Activated T-cell treated with anti-CD3 and anti-CD28 coated beads for 48 hours (primary cell): ENCODE results near the gene UBE2N.
"Not testable (repeated sequence)": the region's sequence is repeated elsewhere in the genome, so short reads cannot be mapped to it uniquely, and the experiment has no call there.

Experiments
- DNase-seq: peaks from one replicate; pipeline ENCODE4 v3.0.0-alpha.2; 2020; ENCODE audit warnings: low read depth

The UBE2N gene

DNA sequence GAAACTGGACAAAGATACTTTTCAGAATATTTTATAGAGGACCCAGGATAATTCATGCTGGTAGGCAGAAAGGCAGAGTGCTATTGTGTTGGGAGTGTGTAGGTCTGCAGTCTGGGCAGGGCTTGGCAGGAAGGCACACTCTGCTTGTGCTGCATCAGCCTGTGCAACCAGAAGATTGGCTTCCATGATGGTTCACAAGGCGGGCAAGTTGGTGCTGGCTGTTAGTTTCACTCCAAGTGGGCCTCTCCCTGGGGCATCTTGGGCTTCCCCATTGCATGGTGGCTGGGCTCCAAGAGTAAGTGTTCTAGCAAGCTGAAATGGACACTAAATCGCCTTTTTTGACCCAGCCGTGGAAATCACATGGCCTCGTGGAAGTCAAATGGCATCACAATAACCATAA, 1.8 kb upstream of the UBE2N start:
- DNase-seq = no peak

DNA sequence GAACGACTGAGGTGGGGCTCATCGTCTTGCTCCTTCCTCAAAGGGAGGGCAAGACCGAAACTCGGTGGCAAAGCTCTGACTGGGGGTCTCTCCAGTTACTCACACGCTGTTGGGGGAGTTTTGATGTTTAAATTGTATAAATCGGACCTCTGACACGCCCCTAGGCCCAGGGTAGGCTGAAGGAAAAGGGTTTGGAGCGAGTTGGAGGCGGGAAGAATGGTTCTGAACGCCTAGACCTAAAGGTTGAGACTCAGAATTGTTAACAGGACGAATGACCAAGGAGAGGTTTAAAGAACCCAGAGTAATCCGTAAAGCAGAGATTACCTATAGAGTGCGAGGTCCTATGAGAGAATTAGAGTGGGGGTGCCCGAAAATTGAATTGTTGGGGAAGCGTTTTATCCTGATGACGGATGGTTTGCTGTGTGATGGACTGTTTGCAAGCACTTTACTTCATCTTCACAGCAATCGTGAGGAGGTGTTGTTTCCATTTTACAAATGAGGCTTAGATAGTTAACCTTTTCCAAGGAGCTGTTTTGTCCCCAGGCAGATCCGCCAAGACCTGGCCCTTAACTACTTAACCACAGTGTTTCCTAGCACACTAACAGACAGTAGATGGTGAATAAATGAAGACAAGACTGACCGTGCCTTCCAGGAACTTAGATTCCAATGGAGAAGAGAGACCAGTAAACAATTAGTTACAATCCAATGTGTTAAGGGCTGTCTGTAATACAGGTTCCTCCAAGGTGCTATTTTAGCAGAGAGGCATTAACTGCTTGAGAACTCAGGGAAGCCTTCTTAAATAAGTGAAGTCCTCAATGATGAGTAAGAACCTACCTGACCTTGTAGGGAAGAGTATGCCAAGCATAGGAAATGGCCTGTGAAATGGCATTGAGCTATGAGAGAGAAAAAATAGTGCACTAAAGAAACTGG, 929 bp upstream of the UBE2N start:
- no peak for DNase-seq

DNA sequence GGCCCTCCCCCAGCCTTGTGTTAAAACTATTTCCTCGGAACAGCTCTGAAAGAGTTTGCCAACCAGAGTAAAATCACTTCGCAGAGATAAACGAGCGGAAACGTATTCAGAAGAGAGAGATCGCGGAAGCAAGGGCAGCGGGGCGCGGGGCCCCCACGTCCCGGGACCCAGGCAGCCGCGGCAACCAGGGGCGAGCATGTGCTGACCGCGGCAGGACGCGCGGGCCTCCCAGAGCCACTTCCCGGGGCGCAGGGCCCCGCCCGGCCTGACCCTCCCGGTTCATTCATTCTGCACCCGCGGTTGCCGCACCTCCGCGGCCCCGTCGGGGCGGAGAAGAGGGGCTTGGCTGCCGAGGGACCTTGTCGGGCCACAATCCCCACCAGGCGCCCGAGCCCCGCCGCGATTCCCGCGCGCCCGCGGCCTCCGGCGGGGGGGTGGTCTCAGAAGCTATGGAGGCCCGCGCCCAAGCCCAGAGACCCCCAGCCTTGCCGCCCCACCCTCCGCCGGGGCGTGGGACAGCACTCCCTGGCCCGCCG, 598 bp downstream of the UBE2N start:
- DNase-seq = peak; percentile 33

DNA sequence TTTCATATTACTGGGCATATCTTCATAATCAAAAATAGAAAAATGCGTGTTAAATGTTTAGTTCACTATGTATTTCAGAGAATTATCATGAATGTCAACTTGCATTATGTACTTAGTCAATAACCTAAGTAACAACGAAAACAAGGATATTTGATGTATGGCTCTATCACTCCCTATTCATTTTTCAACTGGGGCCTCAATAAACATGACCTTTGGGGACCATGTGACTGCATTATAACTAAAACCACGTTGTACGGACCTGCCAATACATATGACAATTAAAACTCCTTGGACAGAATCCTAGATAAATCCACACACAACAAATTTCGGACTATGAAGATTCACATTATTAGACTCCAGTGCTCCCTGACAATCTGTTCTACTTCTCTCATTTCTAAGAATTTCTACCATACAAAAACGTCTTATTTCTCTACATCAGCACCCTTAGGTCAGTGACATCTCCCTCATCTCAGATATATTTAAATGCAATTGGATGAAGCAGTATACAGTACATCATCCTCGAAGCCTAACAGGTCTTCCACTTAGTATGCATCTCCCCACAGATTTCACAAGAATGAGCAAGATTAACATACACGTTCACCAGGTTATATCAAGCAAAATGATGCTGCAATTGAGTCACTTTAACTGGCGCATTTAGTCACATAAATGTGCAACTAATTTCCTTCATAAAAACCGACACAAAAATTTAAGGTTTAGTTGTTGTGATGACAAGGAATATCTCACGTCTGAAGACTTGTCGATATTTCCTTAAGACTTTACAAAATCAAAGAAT, 1.5 kb downstream of the UBE2N start:
- no peak for DNase-seq

DNA sequence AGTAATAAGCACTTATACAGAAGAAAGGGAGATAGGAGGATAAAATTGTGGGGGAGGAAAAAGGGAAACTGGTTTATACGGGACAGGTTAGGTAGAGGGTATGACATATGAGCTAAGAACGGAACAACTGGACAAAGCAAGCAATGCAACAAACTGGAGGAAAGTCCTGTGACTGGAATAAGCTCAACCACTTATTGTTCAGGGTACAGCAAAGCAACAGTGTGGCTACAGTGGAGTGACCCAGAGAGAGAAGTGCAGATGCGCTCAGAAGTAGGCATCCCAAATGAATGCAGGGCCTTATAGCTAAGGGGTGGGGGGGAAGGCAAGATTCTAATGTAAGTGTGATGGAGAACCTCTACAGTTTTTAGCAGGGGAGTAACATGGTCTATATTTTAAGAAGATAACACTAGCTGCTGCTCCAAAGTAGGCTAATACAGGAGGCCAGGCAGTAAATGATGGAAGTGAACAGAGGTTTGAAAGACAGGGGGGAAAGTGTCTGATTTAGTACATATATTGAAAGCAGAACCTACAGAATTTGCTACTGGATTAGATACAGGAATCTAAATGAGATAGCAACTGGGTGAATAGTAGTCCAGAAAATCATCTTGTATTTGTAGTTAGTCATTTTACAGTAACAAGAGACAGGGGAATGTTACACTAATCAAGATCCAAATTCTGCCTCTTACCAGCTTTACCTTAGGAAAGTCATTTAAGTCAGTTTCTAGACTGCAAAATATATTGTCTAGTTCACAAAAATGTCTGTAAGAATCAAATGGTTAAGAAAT, 3.3 kb downstream of the UBE2N start:
- DNase-seq = no peak

DNA sequence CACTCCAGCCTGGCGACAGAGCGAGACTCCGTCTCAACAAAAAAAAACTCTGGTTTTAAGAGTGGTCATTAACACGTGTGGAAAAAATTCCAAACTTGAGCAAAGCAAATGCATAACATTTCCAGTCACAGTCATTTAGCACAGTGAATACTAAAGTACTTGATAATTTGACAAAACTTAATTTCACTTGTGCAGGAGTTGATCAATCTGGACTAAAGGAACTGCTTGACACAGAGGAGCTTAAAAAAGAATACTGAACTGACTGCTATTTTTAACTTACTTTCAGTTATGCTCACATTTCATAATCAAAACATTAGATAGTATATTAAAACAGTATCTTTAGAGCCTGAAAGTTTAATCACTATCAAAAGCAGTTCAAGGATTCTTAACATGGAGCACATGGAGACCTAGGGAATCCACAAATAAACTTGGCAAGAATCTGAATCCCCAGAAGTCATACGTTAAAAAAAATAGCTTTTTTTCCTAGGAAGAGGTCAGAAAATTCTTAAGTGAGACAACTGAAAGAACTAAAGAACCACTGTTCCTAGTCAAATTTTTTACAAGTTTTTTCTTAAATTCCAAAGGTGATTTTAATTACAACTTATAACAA, 7.4 kb downstream of the UBE2N start:
- DNase-seq = no peak

DNA sequence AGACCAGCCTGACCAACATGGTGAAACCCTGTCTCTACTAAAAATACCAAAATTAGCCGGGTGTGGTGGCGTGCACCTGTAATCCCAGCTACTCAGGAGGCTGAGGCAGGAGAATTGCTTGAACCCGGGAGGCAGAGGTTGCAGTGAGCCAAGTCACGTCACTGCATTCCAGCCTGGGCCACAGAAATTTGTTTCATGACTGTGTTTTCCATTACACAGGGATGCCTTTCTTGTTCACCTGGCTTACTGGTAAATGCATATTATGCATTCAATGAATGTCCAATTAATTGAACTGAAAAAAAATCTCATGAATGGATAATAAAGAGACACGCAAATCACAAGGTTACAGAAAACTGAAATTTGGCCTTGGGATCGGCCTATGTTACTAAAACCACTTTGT, 9.7 kb downstream of the UBE2N start:
- not testable (repeated sequence) for DNase-seq

DNA sequence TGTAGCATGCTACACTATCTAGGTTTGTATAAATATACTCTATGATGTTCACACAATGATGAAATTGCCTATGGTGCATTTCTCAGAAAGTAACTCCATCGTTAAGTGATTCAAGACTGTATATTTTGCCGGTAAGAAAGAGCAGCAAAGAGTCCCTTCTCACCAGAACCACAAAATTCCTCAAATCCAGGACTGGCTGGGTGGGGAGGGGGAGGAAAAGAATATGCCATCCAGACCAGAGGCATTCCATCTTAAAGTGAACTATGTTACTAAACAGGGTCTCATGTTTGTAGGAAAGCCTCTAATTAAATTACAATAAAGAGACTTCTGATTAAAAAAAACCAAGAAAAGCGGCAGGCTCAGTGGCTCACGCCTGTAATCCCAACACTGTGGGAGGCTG, 11.5 kb downstream of the UBE2N start:
- no peak for DNase-seq

DNA sequence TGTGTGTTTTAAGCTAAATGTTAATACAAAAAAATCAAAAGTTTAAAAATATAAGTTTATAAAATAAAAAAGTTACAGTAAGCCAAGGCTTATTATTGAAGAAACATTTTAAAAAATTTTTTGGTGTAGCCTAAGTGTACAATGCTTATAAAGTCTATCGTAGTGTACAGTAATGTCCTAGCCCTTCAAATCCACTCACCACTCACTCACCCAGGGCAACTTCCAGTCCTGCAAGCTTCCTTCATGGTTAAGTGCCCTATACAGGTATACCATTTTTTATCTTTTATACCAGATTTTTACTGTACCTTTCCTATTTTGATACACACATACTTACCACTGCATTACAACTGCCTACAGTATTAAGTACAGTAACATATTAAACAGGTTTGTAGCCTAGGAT, 11.9 kb downstream of the UBE2N start:
- no peak for DNase-seq

DNA sequence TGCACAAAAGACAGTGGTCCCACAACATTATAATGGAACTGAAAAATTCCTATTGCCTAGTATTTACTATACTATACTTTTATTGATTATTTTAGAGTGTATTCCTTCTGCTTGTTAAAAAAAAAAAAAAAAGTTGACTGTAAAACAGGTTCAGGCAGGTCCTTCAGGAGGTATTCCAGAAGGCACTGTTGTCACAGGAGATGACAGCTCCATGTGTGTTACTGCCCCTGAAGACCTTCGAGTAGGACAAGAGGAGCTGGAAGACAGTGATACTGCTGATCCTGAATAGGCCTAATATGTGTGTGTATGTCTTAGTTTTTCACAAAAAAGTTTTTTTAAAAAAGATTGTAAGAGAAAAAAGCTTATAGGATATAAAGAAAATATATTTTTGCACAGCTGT, 12.3 kb downstream of the UBE2N start:
- DNase-seq = no peak

DNA sequence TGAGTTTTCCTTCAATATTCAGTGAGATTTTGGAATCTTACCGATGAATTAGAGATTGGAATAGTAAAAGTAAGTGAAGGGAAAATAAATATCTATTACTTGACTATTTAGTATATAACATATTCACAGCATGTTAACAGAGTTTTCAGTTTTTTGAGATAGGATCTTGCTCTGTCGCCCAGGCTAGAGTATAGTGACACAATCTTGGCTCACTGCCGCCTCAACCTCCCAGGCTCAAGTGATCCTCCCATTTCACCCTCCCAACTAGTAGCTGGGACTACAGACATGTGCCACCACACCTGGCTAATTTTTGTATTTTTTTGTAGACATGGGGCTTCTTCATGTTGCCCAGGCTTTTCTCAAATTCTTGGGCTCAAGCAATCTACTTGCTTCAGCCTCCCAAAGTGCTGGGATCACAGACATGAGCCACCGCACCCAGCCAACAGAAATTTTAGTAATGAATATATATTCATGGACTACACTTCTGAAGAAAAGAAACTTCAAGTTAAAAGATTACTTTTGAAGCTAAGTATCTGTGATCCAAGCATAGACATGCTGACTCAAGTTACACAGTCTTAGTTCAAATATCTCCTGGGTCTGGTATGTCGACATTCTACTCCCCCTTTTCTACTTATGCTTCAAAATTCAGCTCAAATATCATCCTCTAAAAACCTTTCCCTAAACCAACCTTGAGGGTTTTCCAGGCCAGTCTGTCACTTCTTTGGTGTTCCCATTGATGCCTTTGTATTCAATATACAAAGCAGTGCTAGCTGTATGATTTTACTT, 13.8 kb downstream of the UBE2N start:
- DNase-seq = no peak

DNA sequence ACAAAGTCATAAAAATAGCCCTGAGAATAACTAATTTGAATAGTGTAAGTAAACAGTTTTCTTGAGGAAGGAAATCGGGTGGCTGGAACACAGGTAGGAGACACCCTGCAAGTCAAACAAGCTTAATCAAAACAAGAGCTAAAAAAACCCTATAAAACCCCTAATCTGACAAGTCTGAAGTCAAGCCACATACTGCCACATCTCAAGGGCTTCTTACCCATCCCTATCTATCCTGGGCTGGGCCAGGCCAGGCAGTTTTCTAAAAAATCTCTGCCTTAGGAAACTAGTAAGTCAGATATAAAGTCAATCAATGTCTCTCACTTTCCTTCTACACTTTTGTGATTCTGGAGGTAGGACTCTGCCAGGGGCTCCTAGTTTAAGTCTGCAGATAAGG, 15.3 kb downstream of the UBE2N start:
- DNase-seq = no peak

DNA sequence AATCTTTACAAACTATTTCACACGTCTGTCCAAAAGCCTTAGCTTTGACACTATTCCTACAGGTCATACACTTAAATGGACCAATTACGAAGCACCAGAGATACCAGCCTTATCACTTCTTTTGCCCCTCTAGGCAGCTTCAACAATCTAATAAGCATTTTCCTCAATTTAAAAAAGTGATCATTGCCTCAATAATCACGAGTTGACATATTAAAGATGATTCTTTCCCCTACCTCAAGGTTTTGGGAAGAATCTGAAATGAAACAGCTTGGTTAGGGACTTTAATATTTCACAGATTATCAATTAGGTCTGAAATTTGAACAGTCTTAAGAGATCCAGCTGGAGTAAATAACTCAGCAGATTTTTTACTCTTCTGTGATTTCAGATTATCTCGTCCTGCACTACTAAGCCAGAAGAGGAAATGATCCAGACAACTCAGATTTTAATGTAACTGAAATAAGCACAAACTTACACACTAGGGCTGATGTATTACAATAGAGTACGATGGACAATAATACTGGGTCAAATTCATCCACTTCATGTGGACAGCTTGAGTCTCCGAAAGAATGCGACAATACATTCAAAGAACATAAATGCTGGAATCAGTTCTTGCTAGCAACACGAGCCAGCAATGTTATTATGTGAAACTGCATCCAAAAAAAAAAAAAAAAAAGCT, 15.9 kb downstream of the UBE2N start:
- no peak for DNase-seq

DNA sequence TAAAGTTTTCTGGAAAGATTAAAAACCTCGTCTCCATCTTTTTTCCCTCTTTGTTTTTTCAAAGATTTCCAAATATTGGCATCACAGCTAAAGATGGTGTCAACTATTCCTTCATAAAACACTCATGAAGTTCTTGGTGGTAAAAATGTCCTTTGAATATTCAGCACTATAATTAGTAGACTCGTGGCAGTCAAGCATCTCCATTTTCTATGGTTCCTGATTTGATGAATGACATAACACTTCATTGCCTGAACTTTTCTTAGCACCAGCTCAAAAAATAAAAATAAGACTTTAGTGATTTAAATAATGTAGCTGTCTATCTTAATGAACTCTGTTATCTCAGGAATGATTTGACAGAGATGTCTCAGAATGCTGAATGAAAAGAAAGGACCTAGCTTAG, 19.7 kb downstream of the UBE2N start:
- no peak for DNase-seq

DNA sequence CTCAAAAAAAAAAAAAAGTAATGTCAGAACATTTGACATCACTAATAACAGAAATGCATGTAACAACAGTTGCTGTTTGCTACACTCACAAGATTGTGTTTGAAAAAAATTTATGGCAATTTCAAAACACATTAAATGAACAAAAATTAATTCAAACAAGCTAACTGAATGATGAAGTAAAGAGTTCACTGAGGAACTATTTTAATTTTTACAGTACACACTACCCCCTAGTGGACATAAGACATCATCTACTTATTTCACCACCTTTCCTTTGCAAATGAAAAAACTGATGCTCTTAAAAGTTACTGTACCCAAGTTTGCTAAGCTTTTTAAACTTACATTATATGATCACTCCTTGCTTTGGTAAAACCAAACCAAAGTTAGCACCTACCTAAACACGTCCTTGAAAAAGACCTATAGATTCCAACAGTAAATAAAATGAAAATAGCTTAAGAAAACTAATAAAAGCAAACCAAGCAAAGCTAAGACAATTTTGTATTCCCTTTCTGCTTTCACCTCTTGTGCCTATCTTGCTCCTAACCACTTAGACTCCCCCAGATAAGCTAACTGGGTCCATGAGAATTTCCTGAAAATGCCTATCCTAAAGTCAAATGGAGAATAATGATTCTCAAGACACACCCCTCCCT, 22.2 kb downstream of the UBE2N start:
- DNase-seq = no peak

DNA sequence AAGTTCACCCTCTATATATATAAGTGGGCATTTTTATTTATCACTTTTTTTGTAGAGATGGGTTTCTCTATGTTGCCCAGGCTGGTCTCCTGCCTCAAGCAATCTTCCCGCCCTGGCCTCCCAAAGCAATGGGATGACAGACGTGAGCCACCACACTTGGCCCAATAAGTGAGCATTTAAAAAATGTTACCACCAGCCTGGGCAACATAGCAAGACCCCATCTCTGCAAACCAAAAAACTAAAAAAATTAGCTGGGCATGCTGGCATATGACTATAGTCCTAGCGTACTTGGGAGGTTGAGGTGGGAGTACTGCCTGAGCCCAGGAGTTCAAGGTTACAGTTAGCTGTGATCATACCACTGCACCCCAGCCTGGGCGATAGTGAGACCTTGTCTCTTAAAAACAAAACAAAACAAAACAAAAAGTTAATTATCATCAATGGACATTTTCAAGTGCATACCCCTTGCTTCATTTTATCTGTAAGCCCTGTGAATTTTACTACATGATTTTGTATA, 23.7 kb downstream of the UBE2N start:
- no peak for DNase-seq

DNA sequence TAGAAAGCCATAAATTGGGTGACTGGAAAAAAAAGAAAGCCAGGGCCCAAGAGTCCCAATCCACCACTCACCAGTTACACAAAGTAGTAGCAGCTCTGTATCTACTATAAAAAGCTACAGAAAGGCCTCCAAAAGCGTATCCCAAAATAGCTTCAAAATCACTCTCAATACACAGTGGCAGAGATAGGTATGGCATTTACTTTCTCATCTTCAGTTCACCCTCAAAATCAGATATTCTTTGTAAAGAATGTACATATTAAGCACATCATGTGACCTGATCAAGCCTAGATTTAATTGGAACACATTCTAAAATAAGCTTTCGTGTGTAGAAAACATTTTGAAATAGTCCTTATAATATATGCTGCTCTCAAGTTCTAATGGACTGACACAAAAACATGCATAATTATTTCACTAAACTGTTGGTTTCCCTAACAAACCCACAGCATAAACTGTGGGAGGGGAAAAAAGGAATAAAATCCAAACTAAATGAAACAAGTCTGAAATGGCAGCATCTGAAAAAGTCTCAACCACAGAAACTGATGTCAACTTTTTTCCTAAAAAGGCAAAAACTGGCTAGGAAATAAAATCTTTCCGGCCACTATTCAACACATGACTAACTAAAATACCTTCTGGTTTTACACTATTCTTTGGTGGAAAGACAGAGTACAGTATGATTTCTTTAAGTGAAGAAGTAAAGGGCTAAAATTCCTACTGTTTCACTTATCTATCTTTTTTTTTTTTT, 25.9 kb downstream of the UBE2N start:
- no peak for DNase-seq

DNA sequence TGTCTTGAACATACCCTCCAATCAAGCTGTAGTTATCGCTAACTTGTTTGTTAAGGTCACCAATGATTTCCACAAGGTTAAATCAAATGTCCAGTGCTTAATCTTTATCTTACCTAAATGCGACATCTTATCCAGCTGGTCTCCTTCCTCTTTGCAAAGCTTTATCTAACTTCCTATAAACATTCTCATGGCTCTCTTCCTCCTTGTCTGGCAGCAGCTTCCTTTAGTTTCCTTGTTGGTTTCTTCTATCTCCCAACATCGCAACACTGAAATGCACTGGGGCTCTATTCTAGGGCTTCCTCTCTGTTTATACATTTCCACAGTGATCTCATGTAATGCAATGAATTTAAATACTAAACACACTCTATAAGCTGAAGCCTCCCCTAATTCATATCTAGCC, 28.7 kb downstream of the UBE2N start:
- no peak for DNase-seq

DNA sequence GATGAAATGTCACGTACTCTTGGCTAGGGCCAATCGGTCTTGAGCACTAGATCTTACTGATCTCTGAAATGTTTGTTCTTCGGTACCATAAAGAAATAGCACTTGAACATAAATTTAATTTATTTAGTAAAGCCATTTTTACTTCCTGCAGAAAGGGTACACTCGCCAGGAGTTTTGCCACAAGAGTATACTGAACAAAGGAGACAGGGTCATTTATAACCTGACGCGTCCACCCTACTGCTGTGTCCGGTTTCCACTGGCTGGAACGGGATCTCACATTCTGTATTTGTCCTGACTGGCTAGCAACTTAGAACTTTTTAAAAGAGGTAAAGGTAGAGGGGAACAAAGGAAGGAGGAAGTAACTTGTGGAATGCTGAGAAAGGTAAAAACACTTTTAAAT, 29.4 kb downstream of the UBE2N start:
- not testable (repeated sequence) for DNase-seq
